HepG2 (cell line): ENCODE data around the gene ACAA2. TPM values are rescaled to one million over a fixed set of nuclear protein-coding genes. Genes with fewer than 3 reads are reported as not detected.

Source experiments
- ARHGAP35 ChIP-seq: sonication (generic); formaldehyde crosslinking; IDR thresholded peaks from 2 replicates; pipeline ENCODE4 v1.9.0; 2022; ENCODE audit warnings: mild to moderate bottlenecking, inconsistent platforms, moderate library complexity, missing genetic modification reagents, borderline replicate concordance
- BCL6 ChIP-seq: IDR thresholded peaks from 2 replicates; pipeline ENCODE4 v1.6.1; 2016; ENCODE audit warnings: missing genetic modification reagents, missing compliant biosample characterization
- CC2D1A ChIP-seq: sonication (generic); formaldehyde crosslinking; IDR thresholded peaks from 2 replicates; pipeline ENCODE4 v1.8.1; 2023; ENCODE audit warnings: mild to moderate bottlenecking, missing genetic modification reagents
- EHMT2 ChIP-seq: fragments of 200-600 bp; sonication (generic); IDR thresholded peaks from 2 replicates; pipeline ENCODE4 v1.7.0; 2017; ENCODE audit warnings: antibody characterized with exemption, low read depth, low read length, borderline replicate concordance
- HNF4G ChIP-seq, 2 experiments: sonication (generic) in 1 of 2; formaldehyde crosslinking in 1 of 2; IDR thresholded peaks; 2 replicates each; pipeline versions ENCODE4 v1.4.0 to v1.6.1; 2011 to 2020; ENCODE audit warnings: borderline replicate concordance in 2 of 2, low read depth in 2 of 2, mild to moderate bottlenecking in 2 of 2, low read length in 1 of 2, missing genetic modification reagents in 1 of 2, moderate library complexity in 1 of 2
- HNRNPUL1 ChIP-seq: fragments of 200-400 bp; formaldehyde crosslinking; IDR thresholded peaks from 2 replicates; pipeline ENCODE4 v1.6.1; 2017; ENCODE audit warnings: low read depth, mild to moderate bottlenecking, low read length, moderate library complexity
- KLF15 ChIP-seq: sonication (generic); formaldehyde crosslinking; IDR thresholded peaks from 2 replicates; pipeline ENCODE4 v1.8.1; 2023; ENCODE audit warnings: borderline replicate concordance, mild to moderate bottlenecking, inconsistent platforms, missing genetic modification reagents, mixed read lengths
- NFE2 ChIP-seq: sonication (generic); formaldehyde crosslinking; IDR thresholded peaks from 2 replicates; pipeline ENCODE4 v1.4.0; 2020; ENCODE audit warnings: missing genetic modification reagents
- POLR2A ChIP-seq, 2 experiments: IDR thresholded peaks; 2 replicates each; pipeline ENCODE4 v1.6.1; 2011; ENCODE audit warnings: low read depth in 2 of 2, low read length in 2 of 2, mild to moderate bottlenecking in 1 of 2, moderate library complexity in 1 of 2; ENCODE audit not compliant: insufficient read depth in 1 of 2
- RFXAP ChIP-seq: sonication (generic); formaldehyde crosslinking; IDR thresholded peaks from 2 replicates; pipeline ENCODE4 v1.4.0; 2020; ENCODE audit warnings: missing genetic modification reagents, borderline replicate concordance
- ZBTB1 ChIP-seq: sonication (generic); formaldehyde crosslinking; IDR thresholded peaks from 2 replicates; pipeline ENCODE4 v1.4.0; 2020; ENCODE audit warnings: missing genetic modification reagents, borderline replicate concordance
- ZNF232 ChIP-seq: sonication (generic); formaldehyde crosslinking; IDR thresholded peaks from 2 replicates; pipeline ENCODE4 v1.4.0; 2020; ENCODE audit warnings: missing genetic modification reagents, borderline replicate concordance
- ZNF3 ChIP-seq: IDR thresholded peaks from 2 replicates; pipeline ENCODE4 v1.7.0; 2017; ENCODE audit warnings: inconsistent platforms
- ZNF33B ChIP-seq: sonication (generic); formaldehyde crosslinking; IDR thresholded peaks from 2 replicates; pipeline ENCODE4 v1.5.1; 2020; ENCODE audit warnings: mild to moderate bottlenecking, missing genetic modification reagents
- ZNF451 ChIP-seq: sonication (generic); formaldehyde crosslinking; IDR thresholded peaks from 2 replicates; pipeline ENCODE4 v1.5.0; 2020; ENCODE audit warnings: mild to moderate bottlenecking, missing genetic modification reagents
- ZNF569 ChIP-seq: sonication (generic); formaldehyde crosslinking; IDR thresholded peaks from 2 replicates; pipeline ENCODE4 v1.5.0; 2020; ENCODE audit warnings: mild to moderate bottlenecking, missing genetic modification reagents, moderate library complexity, borderline replicate concordance
- ZNF761 ChIP-seq: sonication (generic); formaldehyde crosslinking; conservative IDR thresholded peaks from 2 replicates; pipeline ENCODE4 v1.4.0; 2020; ENCODE audit warnings: mild to moderate bottlenecking, missing genetic modification reagents
- polyA plus RNA-seq, 8 experiments: library from polyadenylated mRNA; depleted of rRNA in 3 of 8; stranded (reverse) in 7 of 8; unstranded in 1 of 8; fragments of >200 nt; fragmentation: Illumina TruSeq in 4 of 8; extraction: Trizol in 4 of 8; gene quantifications; 2 replicates each; pipeline versions ENCODE4 v1.2.1 to v1.2.3, GENCODE V29; 2011 to 2016; ENCODE audit warnings: low read depth in 4 of 8, missing spikeins in 1 of 8, mixed read lengths in 1 of 8; ENCODE audit not compliant: insufficient read depth in 1 of 8
- total RNA-seq, 5 experiments: library from RNA; depleted of rRNA; stranded (reverse); fragments of >200 nt; fragmentation: Illumina TruSeq; extraction: Trizol; gene quantifications; 2 replicates each; pipeline ENCODE4 v1.2.3, GENCODE V29; 2016; ENCODE audit warnings: low read depth in 1 of 5
- TF ChIP-seq, protein P1 (sequence below): sonication (generic); formaldehyde crosslinking; IDR thresholded peaks from 2 replicates; pipeline ENCODE4 v1.8.0; 2022; ENCODE audit warnings: mild to moderate bottlenecking, missing genetic modification reagents; ENCODE audit not compliant: insufficient replicate concordance
- TF ChIP-seq, protein P2 (sequence below): sonication (generic); formaldehyde crosslinking; IDR thresholded peaks from 2 replicates; pipeline ENCODE4 v1.5.0; 2020; ENCODE audit warnings: missing genetic modification reagents, mild to moderate bottlenecking, borderline replicate concordance
- TF ChIP-seq, protein P3 (sequence below): sonication (generic); formaldehyde crosslinking; IDR thresholded peaks from 2 replicates; pipeline ENCODE4 v1.4.0; 2020; ENCODE audit warnings: mild to moderate bottlenecking, missing genetic modification reagents
- TF ChIP-seq, protein P4 (sequence below), 2 experiments: sonication (generic) in 1 of 2; formaldehyde crosslinking in 1 of 2; IDR thresholded peaks; 2 replicates each; pipeline versions ENCODE4 v1.5.1 to v1.6.1; 2011 to 2020; ENCODE audit warnings: borderline replicate concordance in 1 of 2, low read depth in 1 of 2, low read length in 1 of 2, mild to moderate bottlenecking in 1 of 2, missing genetic modification reagents in 1 of 2, moderate library complexity in 1 of 2
- TF ChIP-seq, protein P5 (sequence below), 2 experiments: fragments of 450-650 bp in 1 of 2; sonication (generic) in 1 of 2; formaldehyde crosslinking; IDR thresholded peaks; 2 replicates each; pipeline versions ENCODE4 v1.5.0 to v1.8.0; 2020 to 2022; ENCODE audit warnings: mild to moderate bottlenecking in 1 of 2, missing genetic modification reagents in 1 of 2

The ACAA2 gene
- total and polyA plus RNA-seq, 2 of the 13 experiments (the other 11 are each of a cell fraction or from before 2014, with no cell fraction given) = 51.6 to 182 TPM

DNA sequence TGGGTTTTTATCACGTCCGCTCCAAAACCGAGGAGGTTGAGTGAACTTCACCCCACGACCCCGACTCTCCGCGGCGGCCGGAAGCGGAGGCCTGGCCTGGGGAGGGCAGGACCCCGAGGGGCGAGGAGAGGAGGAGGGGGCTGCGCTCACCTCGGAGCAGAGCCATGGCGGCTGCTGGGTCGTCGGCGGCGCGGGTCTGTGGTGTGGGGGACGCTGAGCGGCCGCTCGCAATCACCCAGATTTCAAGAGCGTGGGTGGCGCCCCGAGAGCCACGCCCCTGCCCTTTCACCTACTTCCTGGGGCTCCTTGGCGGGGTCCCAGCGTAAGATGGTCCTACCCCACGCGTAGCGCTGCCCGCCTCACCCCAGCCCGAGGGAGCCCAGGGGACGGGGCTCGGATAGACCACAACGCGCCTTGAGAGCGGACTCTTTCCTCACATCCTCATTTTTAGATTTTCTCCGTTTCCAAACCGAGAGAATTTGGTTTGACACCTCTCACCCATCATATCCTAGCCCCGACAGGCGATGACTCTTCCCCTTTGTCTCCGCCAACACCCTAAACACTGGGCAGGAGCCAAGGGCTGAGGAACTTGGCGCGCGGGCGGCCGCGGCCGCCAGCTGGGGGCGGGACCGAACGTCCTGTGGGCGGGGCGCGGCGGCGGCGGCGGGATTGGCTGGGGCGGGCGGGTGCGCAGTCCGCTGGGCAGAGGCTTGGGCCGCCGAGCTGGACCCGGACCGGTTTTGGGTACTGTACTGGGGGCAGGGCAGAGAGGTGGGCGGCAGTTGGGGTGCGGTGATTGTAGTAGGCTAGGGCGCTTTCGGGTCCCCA lies at the start of gene ACAA2 (continued):
- TF ChIP-seq ZNF761 (CRISPR knock-in tag) (0 out of 2 replicates have a peak, but pooled peaks have one; percentile 52), EHMT2 (no peak), RFXAP (CRISPR knock-in tag) (no peak), ZNF33B (CRISPR knock-in tag) (no peak), ZNF451 (CRISPR knock-in tag) (peak; percentile 71; the same call in 1 of the 2 replicates), ZBTB1 (CRISPR knock-in tag) (no peak), NFE2 (CRISPR knock-in tag) (no peak), ARHGAP35 (CRISPR knock-in tag) (no peak; the same call in 1 of the 2 replicates), CC2D1A (CRISPR knock-in tag) (no peak), HNF4G (IDR thresholded peaks at IDR 0.05; ENCODE audit: borderline replicate concordance, low read depth, low read length) (no peak), HNF4G (CRISPR knock-in tag; IDR thresholded peaks at IDR 0.05; ENCODE audit: borderline replicate concordance, low read depth) (no peak), KLF15 (CRISPR knock-in tag) (0 out of 2 replicates have a peak, but pooled peaks have one; percentile 67), ZNF232 (CRISPR knock-in tag) (peak; percentile 46; the same call in 1 of the 2 replicates), ZNF569 (CRISPR knock-in tag) (no peak), POLR2A (IDR thresholded peaks at IDR 0.05; ENCODE audit: insufficient read depth in 1 of 2, low read depth in 2 of 2, low read length in 2 of 2) (peak; percentile 75 to 86), HNRNPUL1 (no peak), BCL6 (CRISPR knock-in tag) (no peak; the same call in 1 of the 2 replicates), ZNF3 (CRISPR knock-in tag) (no peak)
- TF ChIP-seq, protein P1, sequence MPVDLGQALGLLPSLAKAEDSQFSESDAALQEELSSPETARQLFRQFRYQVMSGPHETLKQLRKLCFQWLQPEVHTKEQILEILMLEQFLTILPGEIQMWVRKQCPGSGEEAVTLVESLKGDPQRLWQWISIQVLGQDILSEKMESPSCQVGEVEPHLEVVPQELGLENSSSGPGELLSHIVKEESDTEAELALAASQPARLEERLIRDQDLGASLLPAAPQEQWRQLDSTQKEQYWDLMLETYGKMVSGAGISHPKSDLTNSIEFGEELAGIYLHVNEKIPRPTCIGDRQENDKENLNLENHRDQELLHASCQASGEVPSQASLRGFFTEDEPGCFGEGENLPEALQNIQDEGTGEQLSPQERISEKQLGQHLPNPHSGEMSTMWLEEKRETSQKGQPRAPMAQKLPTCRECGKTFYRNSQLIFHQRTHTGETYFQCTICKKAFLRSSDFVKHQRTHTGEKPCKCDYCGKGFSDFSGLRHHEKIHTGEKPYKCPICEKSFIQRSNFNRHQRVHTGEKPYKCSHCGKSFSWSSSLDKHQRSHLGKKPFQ = peak; percentile 38
- TF ChIP-seq, protein P2, sequence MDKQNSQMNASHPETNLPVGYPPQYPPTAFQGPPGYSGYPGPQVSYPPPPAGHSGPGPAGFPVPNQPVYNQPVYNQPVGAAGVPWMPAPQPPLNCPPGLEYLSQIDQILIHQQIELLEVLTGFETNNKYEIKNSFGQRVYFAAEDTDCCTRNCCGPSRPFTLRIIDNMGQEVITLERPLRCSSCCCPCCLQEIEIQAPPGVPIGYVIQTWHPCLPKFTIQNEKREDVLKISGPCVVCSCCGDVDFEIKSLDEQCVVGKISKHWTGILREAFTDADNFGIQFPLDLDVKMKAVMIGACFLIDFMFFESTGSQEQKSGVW (CRISPR knock-in tag) = no peak
- TF ChIP-seq, protein P3, sequence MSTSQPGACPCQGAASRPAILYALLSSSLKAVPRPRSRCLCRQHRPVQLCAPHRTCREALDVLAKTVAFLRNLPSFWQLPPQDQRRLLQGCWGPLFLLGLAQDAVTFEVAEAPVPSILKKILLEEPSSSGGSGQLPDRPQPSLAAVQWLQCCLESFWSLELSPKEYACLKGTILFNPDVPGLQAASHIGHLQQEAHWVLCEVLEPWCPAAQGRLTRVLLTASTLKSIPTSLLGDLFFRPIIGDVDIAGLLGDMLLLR (CRISPR knock-in tag) = 0 out of 2 replicates have a peak, but pooled peaks have one; percentile 37
- TF ChIP-seq, protein P4, sequence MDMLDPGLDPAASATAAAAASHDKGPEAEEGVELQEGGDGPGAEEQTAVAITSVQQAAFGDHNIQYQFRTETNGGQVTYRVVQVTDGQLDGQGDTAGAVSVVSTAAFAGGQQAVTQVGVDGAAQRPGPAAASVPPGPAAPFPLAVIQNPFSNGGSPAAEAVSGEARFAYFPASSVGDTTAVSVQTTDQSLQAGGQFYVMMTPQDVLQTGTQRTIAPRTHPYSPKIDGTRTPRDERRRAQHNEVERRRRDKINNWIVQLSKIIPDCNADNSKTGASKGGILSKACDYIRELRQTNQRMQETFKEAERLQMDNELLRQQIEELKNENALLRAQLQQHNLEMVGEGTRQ (IDR thresholded peaks at IDR 0.05; ENCODE audit: low read depth, low read length) = no peak
- TF ChIP-seq, protein P4 (CRISPR knock-in tag; IDR thresholded peaks at IDR 0.05; ENCODE audit: borderline replicate concordance) = no peak
- TF ChIP-seq, protein P5, sequence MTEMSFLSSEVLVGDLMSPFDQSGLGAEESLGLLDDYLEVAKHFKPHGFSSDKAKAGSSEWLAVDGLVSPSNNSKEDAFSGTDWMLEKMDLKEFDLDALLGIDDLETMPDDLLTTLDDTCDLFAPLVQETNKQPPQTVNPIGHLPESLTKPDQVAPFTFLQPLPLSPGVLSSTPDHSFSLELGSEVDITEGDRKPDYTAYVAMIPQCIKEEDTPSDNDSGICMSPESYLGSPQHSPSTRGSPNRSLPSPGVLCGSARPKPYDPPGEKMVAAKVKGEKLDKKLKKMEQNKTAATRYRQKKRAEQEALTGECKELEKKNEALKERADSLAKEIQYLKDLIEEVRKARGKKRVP (CRISPR knock-in tag; IDR thresholded peaks at IDR 0.05) = no peak
